AG08396 (cell line): ENCODE data around the gene EPB41L1.

Experiments used
- DNase-seq: peaks from one replicate; pipeline ENCODE4 v3.0.0; 2012; ENCODE audit warnings: low spot score, mixed read lengths

EPB41L1 gene

DNA sequence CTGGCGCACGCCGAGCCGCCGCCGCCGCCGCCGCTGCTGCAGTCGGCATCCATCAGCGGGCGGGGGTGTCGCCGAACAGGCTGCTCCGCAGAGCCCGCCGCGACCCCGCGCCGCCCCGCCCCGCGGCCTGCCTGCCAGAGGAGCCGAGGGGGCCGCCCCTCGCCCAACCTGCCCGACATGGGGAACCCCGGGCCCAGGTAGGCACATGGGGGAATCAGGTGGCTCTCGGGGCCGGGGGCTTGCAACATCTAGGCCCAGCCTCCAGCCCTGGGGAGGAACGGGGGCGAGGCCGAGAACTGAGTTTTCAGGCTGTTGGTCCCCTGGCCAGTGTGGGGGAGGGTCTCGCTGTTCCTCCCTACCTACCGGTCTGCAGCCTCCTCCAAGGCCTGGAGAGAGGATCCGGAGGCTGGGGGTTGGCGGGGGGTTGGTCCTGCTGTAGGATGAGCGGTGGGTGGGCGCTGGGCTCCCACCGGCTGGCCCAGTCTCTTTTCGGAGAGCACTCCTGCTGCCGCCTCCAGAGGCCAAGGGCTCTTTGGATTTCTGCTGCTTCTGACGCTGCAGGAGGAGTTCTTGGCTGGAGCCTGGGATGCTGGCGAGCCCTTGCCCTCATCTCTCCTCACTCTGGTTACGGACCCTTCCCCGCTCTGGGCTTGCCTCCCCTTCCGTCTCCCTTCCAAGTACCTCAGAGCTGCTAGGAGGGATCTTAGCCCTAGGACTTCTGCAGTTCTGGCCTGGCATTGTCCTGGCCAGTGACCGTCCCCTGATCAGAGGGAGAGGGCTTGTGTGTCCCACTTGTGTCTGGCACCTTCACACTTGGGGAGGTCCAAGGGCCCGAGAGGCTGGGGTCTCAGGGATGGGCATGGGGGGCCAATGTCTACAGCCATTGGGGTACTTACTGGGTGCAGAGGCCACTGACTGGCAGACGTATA lies at the start of gene EPB41L1:
Gene EPB41L1 (plus strand): TSS at position 41 of the 929 bp plus-strand sequence. CDS start 19,038 bp downstream, outside the sequence.
- DNase-seq: peak; percentile 69

DNA sequence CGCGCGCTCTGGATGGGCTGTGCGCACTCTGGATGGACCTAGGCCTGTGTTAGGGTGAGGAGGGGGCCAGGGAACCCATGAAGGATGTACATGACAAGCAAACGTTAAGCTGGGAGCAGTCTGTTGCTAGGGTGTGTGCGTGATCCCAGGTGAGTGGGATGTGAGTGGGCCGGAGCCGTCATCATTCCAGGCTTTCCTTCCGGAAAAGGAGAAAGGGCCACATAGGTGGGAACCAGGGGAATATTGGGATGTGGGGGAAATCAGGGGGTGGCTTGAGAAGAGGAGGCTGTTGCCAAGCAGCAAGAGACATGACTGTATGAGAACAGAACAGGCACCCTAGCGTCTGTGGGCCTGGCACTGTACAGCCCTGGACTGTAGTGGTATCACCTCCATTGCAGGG lies 49.7 kb upstream of the EPB41L1 start:
- no peak for DNase-seq

DNA sequence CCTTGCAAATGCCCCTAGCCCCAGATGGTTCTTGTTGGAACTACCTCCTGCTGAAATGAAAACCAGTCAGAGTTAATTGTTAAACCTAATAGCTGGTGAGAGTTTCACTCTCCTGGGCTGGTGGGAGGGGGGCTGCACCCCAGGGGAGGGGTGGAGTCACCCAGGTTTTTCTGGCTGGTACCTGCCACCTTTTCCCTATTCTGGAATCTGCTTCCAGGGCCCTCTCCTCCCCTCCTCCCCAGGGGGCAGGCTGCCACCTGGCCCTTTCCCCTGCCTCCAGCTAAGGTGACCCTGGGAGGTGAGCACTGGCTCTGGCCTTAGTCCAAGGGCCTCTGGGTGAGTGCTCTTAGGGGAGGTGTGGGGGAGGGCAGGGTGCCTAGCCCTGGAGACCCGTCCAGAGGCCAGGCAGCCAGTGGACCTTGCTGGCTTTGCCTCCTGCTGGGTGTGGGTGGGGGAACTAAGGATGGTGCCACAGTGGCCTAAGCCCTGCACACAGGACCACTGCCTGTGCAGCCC lies 48.8 kb upstream of the EPB41L1 start:
- no peak for DNase-seq

DNA sequence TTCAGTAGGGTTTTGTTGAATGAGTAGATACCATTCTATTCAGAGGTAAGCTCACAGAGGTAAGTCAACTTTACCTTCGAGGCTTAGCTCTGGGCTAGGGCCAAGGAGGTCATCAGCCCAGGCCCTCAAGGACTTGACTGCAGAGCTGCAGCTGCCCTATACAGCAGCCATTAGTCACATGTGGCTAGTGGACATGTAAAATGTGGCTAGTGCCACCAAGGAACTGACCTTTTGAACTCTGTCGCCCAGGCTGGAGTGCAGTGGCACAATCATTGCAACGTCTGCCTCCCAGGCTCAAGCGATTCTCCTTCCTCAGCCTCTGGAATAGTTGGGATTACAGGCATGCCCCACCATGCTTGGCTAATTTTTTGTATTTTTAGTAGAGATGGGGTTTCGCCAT lies 47.9 kb upstream of the EPB41L1 start:
- DNase-seq: no peak

DNA sequence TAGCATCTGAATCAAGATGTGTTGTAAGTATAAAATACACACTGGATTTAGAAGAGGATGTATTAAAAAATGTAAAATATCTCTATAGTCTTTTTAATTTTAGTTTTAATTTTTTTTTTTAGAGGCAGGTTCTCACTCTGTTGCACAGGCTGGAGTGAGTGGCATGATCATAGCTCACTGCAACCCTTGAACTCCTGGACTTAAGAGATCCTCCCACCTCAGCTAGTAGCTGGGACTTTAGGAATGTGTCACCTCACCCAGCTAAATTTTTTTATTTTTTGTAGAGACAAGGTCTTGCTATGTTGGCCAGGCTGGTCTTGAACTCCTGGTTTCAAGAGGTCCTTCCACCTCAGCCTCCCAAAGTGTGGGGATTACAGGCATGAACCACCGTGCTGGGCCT lies 46.7 kb upstream of the EPB41L1 start:
- DNase-seq: no peak

DNA sequence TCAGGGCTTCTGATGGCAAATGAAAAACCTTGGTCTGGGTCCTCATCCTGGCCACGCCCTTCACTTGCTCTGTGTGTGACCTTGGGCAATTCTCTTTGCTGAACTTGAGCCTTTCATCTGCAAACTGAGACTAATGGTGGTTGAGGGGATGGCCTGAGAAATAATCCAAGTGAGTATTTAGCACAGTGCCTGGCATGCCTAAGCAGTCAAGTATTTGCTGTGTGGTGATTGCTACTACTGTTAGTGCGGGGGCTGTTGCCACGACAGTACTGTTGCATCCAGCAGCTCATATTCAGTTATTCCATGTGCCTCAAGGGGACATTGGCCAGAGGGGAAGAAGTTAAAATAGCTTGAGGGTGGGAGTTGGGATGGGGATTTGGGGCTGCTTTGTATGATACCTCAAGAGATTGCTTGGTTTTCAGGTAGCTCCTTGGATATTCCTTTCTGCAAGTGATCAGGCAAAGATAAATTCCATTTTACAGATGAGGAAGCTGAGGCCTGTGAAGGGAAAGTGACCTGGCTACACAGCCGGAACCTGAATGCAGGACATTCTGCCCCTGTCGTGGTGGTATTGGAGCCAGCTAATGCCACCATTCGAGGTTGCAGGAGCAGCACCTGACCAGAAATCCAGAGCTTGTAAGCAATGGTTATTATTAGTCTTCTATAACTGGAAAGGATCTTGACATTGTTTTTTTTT lies 45.1 kb upstream of the EPB41L1 start:
- no peak for DNase-seq

DNA sequence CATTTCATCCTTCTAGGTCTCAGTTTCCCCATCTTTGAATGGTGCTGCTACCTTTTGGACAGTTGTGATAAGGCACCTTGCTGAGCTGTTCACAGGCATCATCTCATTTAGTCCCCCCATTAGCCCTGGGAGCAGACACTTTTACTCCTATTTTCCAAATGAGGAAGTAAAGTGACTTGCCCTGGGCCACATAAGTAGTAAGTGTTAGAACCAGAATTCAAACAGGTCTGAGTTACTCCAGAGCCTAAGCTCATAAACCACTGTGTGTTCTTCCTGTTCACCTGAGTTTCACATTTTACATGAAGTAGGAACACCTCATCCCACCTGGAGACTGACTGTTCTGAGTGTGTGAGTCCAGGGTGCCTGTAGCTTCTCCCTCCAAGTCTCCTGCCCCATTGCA lies 43.5 kb upstream of the EPB41L1 start:
- no peak for DNase-seq

DNA sequence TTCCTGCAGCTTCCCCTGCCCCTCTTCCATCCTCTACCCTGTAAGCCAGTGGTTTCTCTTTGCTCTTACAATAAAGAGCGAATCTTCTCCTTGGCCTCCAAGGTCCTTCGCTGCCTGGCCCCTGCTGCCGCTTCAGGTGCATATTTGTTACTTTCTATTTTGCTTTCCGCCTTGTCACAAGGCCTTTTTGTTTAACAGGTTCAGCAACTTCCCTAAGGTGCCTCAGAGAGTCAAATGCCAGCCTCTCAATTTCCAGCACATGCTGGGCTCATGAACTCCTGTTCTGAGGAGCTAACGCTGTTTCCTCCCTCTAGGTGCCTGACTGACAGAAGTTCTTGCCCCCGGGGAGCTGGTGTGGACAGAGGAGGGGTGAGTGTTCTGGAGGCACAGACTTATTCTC lies 42.4 kb upstream of the EPB41L1 start:
- no peak for DNase-seq

DNA sequence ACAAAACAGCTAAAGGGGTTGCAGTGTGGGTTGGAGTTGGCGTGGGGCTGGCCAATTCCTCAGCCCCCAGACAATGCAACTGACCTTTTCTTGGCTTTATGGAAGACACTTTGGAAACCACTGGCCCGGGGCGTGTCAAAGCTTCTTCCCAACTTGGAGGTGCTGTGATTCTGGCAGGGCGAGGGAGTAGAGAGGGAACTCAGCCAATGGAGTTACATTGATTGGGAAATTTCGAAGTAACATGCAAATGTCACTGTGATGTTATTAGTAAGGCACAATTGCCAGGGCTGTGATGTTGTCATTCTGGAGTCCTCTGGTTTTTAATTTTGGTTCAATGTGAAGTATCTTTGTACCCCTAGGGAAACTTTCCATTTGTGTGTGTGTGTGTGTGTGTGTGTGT lies 41.5 kb upstream of the EPB41L1 start:
- no peak for DNase-seq

DNA sequence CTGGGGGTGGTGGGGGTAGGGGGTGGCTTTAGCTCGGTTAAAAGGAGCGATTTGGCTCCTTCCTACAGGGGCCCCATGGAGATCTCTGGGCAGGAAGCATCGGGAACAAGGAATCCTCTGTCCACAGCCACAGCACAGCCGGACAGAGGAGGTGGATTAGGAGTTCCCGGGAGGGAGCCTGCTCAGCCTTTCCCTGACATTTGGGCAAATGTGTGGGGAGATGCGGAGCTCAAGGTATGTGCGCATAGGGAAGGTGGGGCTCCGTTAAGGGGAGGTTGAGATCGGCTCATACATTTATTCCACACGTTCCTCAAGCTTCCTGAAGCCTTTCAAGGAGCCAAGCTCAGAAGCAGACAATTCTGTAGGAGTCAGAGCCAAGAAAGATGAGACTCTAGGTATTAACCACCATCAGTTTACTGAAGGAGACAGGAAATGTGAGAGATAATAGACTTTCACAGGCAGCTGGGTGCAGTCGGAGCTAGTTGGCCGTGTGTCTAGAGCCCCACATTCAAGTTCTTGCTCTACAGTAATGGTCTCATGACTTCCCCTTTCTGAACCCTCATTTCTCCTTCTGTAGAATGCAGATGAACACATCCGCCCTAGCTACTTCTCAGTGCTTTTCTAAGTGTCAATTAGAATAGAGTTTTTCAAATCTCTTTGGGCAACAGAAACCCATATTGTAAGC lies 40.8 kb upstream of the EPB41L1 start:
- DNase-seq: no peak

DNA sequence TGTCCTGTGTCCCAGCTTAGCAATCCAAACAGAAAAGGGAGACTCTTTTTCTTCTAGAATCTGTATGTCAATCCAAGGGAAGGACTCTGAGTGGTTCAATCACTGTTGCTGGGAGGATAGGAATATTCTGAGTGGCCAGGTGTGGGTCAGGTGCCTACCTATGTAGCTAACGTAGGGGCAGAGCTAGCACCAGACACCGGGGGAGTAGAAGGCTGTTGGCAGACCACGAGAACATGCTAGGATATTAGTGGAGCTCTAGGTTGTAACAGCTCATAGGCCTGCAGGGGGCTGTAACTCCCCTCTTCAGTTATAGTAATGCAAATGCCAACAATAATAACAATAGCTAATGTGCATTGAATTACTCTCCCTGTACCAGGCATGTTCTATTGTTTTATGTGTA lies 39.8 kb upstream of the EPB41L1 start:
- no peak for DNase-seq

DNA sequence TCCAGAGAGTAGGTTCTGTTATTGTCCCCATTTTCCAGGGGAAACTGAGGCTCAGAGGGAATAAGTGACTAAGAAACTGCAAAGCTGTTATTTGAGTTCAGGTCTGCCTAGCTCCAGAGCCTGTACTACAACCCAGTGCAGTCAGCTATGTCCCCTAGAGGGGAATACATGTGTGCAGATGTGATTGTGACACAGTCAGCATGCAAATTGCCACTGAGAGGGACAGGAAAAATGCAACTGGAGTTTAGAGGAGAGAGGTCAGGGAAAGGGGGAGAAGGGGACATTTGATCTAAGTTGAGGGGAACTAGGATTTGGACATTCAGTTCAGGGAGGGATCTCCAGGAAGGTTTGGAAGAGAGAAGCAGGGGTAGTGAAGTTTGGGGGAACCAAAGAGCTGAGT lies 38.6 kb upstream of the EPB41L1 start:
- DNase-seq: no peak

DNA sequence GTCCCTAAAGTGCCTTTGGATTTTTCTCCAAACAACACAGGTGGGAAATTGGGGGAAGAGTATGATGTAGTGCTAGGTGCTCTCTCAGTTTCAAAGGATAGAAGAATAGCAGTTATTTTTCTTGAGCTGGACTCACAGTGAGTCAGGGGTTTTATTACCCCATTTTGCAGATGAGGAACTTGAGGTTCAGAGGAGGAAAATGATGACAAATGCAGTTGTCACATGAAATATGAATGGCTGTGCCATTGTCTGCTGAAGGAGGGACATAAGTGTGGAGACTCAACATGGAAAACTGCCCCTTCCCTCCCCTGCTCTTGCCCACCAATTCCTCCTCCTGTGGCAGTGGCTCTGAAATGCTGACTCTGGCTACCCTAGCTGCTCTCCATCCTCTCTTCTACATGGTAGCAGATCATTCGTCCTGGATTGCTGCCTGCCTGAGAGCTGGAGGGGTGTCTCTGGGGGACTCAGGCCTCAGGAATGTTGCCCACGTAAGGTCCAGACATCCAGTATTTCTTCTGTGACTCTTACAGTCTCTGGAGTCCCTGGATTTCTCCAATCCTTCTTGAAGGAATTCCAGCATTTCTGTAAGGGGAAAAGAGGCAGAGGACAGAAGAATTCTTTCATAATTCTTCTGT lies 37.6 kb upstream of the EPB41L1 start:
- peak; percentile 80 for DNase-seq

DNA sequence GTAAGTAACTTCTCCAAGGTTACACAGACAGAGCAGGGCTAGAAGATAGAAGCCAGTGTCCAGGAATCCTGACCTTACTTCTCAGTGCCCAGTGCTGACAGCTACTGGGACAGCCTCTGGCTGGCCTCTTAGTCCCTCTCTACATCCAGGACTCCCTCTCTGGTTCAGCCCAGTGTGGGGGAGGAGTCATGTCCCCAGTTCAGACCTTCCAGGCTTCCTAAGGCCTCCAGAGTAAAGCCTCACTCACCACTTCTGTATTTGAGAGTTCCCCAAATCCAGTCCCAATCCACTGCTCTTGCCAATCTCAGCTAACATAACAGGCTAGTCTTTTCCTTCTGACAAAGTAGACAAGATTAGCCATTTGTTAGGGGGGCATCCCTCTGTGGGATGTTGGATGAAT lies 36.9 kb upstream of the EPB41L1 start:
- no peak for DNase-seq

DNA sequence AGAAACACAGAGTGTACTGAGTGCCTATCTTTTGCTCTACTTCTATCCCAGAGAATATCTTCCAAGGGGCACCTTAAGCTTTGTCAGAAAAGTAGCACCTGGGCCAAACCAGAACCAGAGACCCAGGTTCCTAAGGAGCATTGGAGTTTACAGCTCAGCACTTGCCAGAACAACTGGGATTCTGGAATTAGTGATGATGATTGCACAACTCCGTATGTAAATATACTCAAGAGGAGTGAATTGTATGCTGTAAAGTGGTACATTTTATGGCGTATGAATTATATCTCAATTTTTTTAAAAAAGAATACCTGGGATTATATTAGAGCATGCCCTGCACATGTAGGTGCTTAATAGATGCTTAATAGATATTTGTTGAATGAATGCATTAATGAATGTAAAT lies 36.2 kb upstream of the EPB41L1 start:
- DNase-seq: no peak

DNA sequence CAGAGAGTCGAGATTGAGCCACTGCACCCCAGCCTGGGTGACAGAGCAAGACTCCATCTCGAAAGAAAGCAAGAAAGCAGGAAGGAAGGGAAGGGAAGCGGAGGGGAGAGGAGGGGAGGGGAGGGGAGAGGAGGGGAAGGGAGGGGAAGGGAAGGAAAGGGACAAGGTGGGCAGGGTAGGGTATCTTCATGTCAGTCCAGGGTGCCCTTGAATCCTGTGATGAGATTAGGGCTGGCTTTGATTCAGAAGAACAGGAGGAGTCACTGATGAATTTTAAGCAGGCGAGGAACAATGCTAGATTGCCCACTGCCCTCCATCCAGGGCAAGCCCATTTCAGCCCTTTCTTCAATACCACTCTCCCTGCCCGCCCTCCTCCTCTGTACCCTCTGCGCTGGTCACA lies 35.0 kb upstream of the EPB41L1 start:
- no peak for DNase-seq

DNA sequence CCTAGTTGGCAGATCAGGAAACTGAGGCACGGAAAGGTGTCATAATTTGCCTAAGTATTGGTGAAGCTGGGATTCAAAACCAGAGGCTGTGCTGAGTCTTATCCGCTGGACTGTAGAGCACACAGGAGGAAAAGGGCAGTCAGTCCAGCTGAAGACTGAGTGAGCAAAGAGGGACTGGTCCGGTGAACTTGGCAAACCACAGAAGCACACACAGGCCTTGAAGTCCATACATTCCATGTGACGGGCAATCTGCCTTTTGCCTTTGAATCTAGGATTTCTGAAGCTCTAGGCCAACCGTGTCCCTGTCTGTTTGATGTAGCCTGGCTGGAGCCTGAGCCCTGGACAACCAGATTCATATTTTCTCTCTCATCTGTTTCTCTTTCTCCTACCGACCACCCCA lies 34.3 kb upstream of the EPB41L1 start:
- DNase-seq: no peak

DNA sequence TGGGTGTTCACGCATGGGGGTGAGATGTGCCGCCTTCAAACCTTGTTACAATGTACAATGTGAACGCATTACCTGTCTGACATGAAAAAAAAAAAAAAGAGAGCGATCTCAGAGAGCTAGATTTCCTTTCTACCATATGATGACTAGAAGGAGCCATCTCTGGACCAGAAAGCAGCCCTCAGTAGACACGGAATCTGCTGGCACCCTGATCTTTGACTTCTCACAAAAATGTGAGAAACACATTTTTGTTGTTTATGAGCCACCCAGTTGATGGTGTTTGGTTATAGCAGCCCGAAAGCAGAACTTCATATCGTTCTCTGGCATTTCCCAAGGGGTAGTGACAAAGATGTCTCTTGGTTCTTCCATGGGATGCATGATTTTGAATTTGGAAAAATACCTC lies 33.5 kb upstream of the EPB41L1 start:
- DNase-seq: no peak

DNA sequence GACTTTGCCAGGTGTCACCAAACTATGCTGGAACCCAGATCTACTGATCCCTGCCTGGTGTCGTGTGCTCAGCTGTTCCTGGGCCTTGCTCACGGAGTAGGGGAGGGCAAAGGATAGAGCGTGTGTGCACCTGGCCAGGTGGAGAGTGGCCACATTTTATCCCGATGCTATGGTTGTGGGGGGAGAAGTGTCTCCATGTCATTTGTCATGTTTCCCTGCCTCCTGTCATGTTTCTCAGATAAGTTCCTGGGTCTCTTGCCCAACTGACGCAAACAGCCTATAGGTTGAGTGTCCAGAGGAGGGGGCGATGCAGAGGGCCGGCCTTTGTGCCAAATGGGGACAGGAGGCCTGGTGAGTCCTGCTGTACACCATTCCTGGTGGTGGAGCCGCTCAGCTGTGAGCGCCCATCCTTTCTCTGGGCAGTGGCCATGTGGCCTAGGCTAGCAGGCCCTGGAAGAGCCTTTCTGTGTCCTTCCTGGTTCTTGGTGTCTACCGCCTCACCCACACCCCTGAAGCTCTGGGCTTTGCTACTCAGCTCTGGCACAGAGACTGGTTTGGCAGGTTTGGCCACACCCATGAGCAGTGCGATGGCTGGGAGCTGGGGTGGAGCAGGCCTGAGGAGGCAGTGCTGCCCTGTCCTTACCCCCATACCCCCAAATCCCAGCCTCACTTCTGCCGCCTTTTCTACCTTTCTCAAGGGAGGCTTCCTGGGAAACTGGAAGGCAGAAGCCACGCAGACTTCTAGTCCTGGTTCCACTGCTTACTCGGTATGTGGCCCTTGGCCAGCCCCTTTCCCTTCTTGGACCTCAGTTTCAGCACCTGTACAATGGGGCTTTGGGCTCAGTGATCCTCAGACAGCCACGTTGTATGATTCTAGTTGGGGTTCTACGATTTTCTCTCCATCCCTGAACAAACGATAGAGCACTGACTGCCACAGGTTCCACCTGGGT lies 32.3 kb upstream of the EPB41L1 start:
- no peak for DNase-seq

DNA sequence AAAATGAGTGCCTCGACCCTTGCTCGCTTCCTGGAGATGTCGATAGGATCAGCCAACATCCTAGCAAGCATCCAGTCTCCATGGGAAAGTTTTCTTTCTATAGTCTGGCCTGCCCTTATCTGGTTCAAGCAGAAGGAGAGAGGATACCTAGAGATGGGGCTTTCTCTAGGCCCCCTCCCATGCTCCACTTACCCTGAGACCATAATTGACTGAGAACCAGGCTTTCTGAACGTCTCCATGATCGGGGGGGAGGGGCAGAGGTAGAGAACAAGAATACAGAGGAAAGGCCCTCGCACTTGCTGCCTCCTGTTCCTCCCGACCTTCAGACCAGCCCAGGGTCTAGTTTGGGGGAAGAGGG lies 31.6 kb upstream of the EPB41L1 start:
- no peak for DNase-seq

DNA sequence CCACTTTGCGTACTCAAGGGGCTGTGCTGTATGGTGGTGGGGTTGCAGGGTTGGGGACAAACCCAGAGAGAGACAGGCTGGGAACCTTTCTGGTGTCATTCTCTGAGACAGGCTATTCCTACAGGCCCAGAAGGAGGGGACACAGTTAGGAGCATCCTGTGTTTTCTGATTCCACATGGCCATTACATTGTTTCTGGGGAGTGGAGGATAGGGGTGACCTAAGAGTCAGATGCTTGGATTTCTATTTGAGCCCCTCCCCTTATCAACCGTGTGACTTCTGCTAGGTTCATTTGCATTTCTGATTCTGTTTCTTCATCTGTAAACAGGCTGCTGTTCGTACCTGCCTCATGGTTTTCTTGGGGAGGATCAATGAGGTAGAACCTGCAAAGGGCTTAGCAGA lies 29.4 kb upstream of the EPB41L1 start:
- DNase-seq: no peak
